HG03097 (cell line): Measurements from ENCODE around the gene SLC40A1.

Source experiments
- ATAC-seq: cut with Tn5 transposase; IDR thresholded peaks from one replicate; pipeline ENCODE4 v1.9.1; 2021; ENCODE audit not compliant: unreplicated experiment, low FRiP score

Gene SLC40A1

DNA sequence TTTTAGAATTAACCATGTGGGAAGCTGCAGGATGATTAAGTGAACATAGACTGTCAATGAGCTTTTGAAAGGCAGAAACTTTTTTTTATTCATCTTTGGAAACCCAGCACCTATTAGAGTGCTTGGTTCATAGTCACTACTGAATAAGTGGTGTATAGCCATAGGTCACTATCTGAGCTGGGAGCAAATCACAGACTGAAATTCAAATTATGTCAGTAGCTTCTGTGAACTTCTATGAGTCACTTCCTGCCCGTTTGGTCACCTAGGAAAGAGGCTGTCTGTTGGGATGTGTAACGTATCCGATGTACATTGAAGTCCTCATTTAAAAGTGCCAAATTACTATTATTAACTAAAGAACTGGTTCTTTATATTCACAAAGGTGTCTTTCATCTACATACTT lies 20.5 kb upstream of the SLC40A1 start:
- ATAC-seq: no peak

DNA sequence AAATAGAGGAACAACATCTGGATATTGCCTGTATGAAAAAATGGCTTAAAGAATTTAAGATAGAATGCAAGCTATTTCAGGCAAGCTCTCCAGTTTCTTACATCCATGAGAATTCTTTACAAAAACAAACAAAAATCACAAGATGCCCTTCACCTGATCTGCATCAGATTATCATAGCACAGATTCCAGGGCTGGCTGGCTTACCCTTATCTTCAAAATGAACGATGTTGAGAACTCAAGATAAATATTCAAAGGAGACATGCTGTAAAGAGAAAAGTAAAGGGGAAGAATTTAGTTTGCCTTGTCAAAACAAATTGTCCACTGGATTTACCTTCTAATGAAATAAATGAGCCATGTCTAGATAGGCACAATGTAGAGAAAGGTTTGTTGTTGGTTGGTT lies 18.7 kb upstream of the SLC40A1 start:
- ATAC-seq: no peak

GRCh38 chr2:189595417-189595816 lies 14.8 kb upstream of the SLC40A1 start:
- ATAC-seq: no peak

- ATAC-seq: no peak
Observed at GRCh38 chr2:189594305-189594704, 13.7 kb upstream of the SLC40A1 start.

GRCh38 chr2:189593115-189593514 lies 12.5 kb upstream of the SLC40A1 start:
- no peak for ATAC-seq

GRCh38 chr2:189592353-189592984 lies 11.9 kb upstream of the SLC40A1 start:
- no peak for ATAC-seq

DNA sequence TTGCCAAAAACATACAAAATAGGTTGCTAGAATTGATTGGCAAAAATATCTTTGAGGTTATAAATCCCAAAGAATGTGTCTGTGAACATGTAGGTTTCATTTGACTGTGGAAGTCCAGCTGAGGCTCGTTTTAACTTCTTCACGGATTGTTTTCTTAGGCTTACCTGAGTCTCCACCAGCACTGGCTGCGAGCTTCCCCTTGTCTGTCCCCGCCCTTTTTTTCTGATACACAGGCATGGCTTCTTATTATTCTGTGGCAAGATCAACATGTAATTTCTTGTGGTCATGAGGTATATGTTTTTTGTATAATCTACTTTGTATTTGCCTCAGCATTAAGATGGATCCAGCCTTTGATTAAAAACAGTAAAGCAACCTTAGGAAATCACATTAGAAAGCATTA lies 7.2 kb upstream of the SLC40A1 start:
- ATAC-seq: no peak

DNA sequence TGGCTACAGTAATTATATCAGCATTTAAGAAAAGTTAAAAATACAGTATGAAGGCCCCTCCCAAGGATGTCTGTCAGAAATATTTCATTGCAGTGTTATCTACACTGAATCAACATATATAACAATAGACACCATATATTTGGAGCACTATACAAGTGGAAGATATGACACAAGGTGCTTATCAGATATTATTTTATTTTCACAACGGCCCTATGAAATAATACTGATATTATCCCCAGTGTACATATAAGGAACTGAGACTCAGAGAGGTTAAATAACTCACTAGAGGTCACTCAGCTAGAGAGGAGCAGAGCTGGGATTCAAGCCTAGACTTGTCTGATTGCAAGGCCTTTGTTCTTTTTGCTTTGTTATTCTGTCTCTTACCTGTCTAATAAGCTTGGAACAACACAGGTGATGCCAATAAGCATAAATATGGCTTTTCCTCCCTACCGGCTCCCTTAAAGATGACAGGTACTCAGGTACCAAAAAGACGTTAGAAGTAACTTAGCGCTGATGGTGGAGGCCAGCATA lies 4.7 kb upstream of the SLC40A1 start:
- no peak for ATAC-seq

GRCh38 chr2:189584686-189585085 lies 4.1 kb upstream of the SLC40A1 start:
- no peak for ATAC-seq

DNA sequence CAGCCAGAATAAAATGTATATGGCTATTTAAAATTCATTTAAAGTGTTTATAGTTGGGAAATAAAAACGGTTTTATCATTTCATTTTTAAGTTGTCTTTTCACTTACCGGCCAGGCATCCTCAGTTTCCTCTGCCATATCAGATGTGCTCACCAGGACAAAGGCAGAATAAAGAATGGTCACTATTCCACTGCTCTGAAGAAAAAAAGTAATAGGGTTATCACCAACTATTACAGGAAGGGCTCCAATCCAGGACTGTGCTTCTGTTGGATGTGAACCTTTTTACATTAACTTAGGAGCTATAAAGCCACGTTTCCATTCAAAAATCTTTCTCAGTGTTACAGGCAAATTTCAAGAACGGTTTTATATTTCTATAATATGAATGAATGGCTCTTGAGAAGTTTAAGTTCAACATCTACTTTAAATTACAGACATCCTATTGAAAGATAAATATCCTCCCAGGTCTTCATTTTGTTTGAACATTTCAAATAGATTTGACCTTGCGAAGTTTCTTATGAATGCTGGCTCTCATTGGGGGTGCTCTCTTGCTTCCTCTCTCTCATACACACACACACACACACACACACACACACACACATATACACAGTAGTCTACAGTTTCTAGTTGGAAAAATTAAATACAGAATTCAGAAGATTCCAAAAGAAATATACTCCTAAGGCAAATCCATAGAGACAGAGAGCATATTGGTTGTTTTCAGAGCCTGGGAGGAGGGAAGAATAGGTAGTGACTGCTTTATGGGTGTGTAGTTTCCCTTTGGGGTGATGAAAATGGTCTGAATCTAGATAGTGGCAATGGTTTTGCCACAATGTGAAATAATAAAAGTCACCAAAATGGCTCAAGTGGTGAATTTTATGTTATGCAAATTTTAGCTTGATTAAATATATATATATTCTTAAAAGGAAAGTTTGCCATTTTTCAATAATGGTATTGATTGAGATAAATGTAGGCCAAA lies 2.9 kb upstream of the SLC40A1 start:
- no peak for ATAC-seq

GRCh38 chr2:189582809-189583192 lies 2.2 kb upstream of the SLC40A1 start:
- ATAC-seq: no peak

- ATAC-seq: no peak
Observed at GRCh38 chr2:189582140-189582808, 1.7 kb upstream of the SLC40A1 start.

- ATAC-seq: no peak
Observed at GRCh38 chr2:189581354-189582139, 961 bp upstream of the SLC40A1 start.

DNA sequence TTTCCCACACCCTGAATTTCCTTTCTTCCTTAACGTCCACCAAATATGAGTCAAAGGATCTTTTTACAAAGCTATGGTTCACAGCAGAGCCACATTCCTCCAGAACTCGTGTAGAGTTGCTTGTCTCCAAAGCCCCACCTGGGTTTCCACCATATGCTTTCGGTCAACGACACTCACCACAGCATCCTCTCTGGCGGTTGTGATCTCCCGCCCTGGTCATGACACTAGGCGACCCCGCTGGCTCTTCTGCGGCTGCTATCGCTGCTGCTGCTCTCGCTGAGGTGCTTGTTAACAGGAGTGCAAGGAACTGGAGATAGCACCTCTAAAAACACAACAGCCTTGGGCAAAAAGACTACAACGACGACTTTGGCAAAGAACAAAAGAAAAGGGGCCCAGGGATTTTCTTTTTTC lies 340 bp downstream of the SLC40A1 start:
- no peak for ATAC-seq

- ATAC-seq: no peak
Observed at GRCh38 chr2:189579585-189580186, 900 bp downstream of the SLC40A1 start.

GRCh38 chr2:189578272-189578950 lies 2.2 kb downstream of the SLC40A1 start:
- ATAC-seq: no peak

DNA sequence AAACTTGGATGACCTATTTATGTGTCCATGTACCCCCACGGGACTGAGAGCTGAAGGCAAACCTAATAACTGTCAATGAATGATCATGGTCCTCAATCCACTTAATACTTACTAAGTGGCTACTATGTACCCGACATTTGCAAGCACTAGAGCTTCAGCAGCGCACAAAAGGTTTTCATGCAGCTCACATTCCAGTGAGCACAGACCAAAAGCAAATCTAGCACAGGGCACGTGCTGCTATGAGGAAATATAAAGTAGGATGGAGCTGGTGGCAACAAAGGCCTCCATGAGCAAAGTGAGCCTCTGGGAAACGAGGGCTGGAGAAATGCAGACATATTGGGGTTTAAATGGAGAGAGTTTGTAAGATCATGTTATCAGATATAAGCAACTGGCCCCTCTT lies 3.5 kb downstream of the SLC40A1 start:
- no peak for ATAC-seq

- no peak for ATAC-seq
Observed at GRCh38 chr2:189576396-189576795, 4.2 kb downstream of the SLC40A1 start.

DNA sequence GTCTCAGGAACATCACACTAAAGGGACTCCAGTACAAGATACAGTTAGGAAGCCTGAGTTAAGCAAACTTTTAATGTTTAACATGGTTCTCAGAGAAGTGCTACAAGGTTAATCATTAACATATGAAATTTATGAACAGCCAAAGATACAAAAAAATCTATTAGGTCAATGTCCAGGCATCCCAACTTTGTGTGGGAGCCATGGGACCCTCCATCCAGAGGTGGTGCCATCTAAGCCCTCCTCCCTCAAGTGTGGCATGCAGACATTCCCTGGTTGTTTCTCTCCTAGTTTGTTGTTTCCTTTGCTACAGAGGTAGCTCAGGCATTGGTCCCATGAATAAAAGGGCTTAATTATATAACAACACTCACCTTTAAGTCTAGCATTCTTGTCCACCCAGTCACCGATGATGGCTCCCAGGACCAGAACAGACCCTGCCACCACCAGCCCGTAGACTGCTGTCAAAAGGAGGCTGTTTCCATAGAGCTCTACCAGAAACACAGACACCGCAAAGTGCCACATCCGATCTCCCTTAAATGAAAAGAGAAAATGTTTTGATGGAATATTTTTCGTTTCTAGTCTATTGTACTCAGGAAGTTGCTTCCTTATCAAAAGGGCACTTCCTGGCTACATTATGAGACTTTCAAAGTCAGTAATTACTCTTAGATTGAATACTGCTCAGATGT lies 5.7 kb downstream of the SLC40A1 start:
- no peak for ATAC-seq
